HepG2 (cell line): ENCODE data around the gene EDEM3.

Source experiments
- ARNTL ChIP-seq: sonication (generic); formaldehyde crosslinking; IDR thresholded peaks from 2 replicates; pipeline ENCODE4 v1.4.0; 2020; ENCODE audit warnings: mild to moderate bottlenecking, missing genetic modification reagents
- ZNF207 ChIP-seq: fragments of 450-650 bp; IDR thresholded peaks from 2 replicates; pipeline ENCODE4 v1.6.1; 2016; ENCODE audit warnings: antibody characterized with exemption, borderline replicate concordance
- ZNF558 ChIP-seq: sonication (generic); formaldehyde crosslinking; IDR thresholded peaks from 2 replicates; pipeline ENCODE4 v1.9.0; 2022; ENCODE audit warnings: mild to moderate bottlenecking, missing genetic modification reagents, borderline replicate concordance
- TF ChIP-seq, protein P1 (sequence below): sonication (generic); formaldehyde crosslinking; IDR thresholded peaks from 2 replicates; pipeline ENCODE4 v1.5.0; 2020; ENCODE audit warnings: mild to moderate bottlenecking, missing genetic modification reagents, moderate library complexity
- TF ChIP-seq, protein P2 (sequence below): sonication (generic); formaldehyde crosslinking; IDR thresholded peaks from 2 replicates; pipeline ENCODE4 v1.5.0; 2020; ENCODE audit warnings: missing genetic modification reagents

DNA sequence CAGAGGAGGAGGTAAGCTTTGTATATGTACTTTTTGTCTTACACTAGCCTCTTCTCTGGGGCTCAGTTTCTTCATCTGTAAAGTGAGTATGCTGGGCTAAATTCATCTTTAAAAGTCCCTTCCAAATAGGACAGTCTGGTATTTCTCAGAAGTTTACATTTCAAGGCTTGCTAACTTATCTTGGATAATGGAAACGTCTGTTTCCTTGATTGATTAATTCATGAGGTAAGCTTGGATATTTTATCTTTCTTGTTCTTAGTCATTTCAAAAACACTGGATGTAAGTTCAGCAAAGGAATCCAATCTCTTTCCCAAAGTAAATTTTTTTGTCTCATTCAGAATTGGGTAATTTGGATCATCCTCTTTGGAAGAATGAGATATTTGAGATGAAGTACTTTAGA, 111.0 kb downstream of the EDEM3 start:
- TF ChIP-seq, protein P1, sequence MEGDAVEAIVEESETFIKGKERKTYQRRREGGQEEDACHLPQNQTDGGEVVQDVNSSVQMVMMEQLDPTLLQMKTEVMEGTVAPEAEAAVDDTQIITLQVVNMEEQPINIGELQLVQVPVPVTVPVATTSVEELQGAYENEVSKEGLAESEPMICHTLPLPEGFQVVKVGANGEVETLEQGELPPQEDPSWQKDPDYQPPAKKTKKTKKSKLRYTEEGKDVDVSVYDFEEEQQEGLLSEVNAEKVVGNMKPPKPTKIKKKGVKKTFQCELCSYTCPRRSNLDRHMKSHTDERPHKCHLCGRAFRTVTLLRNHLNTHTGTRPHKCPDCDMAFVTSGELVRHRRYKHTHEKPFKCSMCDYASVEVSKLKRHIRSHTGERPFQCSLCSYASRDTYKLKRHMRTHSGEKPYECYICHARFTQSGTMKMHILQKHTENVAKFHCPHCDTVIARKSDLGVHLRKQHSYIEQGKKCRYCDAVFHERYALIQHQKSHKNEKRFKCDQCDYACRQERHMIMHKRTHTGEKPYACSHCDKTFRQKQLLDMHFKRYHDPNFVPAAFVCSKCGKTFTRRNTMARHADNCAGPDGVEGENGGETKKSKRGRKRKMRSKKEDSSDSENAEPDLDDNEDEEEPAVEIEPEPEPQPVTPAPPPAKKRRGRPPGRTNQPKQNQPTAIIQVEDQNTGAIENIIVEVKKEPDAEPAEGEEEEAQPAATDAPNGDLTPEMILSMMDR (CRISPR knock-in tag), result no peak
- TF ChIP-seq ZNF207 (no peak), ARNTL (CRISPR knock-in tag) (no peak), ZNF558 (CRISPR knock-in tag) (no peak)
- TF ChIP-seq, protein P2, sequence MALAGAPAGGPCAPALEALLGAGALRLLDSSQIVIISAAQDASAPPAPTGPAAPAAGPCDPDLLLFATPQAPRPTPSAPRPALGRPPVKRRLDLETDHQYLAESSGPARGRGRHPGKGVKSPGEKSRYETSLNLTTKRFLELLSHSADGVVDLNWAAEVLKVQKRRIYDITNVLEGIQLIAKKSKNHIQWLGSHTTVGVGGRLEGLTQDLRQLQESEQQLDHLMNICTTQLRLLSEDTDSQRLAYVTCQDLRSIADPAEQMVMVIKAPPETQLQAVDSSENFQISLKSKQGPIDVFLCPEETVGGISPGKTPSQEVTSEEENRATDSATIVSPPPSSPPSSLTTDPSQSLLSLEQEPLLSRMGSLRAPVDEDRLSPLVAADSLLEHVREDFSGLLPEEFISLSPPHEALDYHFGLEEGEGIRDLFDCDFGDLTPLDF (CRISPR knock-in tag), result no peak
